ENCODE results near the gene RBM7. TPM values are rescaled to one million over a fixed set of nuclear protein-coding genes. Genes with fewer than 3 reads are reported as not detected.

Gene RBM7
- total and polyA plus RNA-seq, 2 of the 8 experiments (the other 6 are each of a cell fraction or from before 2014, with no cell fraction given) = 18.0 to 45.7 TPM

DNA sequence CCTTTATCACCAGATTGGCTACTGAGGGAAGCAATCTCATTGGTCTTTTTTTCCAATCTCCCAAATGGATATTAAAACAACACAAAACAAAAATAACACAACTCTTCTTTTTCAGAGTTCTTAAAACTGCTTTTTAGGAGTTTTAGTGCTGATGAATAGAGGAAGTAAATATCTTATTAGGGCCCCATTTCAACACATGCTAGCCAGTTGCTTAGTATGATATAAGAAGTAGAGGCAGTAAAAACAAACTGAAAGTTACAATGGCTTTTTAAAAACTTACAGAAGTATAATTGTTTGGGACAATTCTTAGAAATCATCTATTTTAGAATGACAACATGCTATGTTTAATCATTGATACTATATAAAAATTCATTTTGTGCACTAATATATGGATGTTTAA, 3.5 kb upstream of the RBM7 start:
- Histone ChIP-seq H3K27ac (ENCODE audit: low read depth, low read length) (no peak overlapping the region), H3K4me3 (ENCODE audit: extremely low read depth in 1 of 4, insufficient read depth in 2 of 4, low read depth in 3 of 4, low read length in 4 of 4) (no peak overlapping the region), H4K91ac (replicated peaks; ENCODE audit: insufficient read length, low read length) (no peak overlapping the region), H3K36me3 (ENCODE audit: control insufficient read depth in 2 of 4, insufficient read depth in 4 of 4, low read length in 3 of 4) (no peaks in the 10 kb centered on the region; a peak in 1 of 8 replicates), H3K9me3 (ENCODE audit: insufficient read depth in 2 of 2, low read depth in 1 of 2, low read length in 1 of 2) (no peaks in the 10 kb centered on the region), H3K27me3 (replicated peaks in 1 of 4; ENCODE audit: control insufficient read depth in 3 of 4, extremely low read depth in 1 of 4, insufficient read depth in 3 of 4, low read length in 3 of 4) (no peaks in the 10 kb centered on the region), H3K4me1 (replicated peaks in 1 of 4; ENCODE audit: control insufficient read depth in 3 of 4, insufficient read depth in 4 of 4, low read length in 3 of 4) (no peaks in the 10 kb centered on the region; a peak in 1 of 7 replicates), H3K23me2 (ENCODE audit: low read depth, low read length) (peaks cover 8% of the 10 kb centered on the region; the same call in 1 of the 2 replicates), H3K79me2 (ENCODE audit: control insufficient read depth in 1 of 2, insufficient read depth in 2 of 2, low read length in 2 of 2) (peaks cover 0 to 24% of the 10 kb centered on the region in 2 experiments; a peak in 2 of 4 replicates), H3K23ac (ENCODE audit: insufficient read length) (no peak overlapping the region), H2BK20ac (ENCODE audit: low read length) (no peak overlapping the region), H2AK5ac (ENCODE audit: low read depth, low read length) (no peak overlapping the region), H3K79me1 (ENCODE audit: low read depth, low read length) (no peaks in the 10 kb centered on the region), H2AFZ (ENCODE audit: low read length) (no peak overlapping the region), H2BK120ac (replicated peaks; ENCODE audit: low read depth, low read length) (no peak overlapping the region), H2BK12ac (ENCODE audit: low read depth, low read length) (no peak overlapping the region), H3K18ac (ENCODE audit: extremely low read depth, low read length) (no peak overlapping the region), H2BK5ac (ENCODE audit: low read depth, low read length) (no peak overlapping the region), H3K4me2 (ENCODE audit: insufficient read depth in 1 of 2, low read depth in 2 of 2, low read length in 2 of 2) (no peak overlapping the region), H3K56ac (replicated peaks; ENCODE audit: insufficient read length, low read depth, low read length) (no peak overlapping the region), H4K20me1 (replicated peaks in 1 of 2; ENCODE audit: control insufficient read depth in 1 of 2, insufficient read depth in 2 of 2, low read length in 2 of 2) (no peaks in the 10 kb centered on the region), H3K4ac (replicated peaks; ENCODE audit: insufficient read length, low read depth, low read length) (no peak overlapping the region), H3K9ac (replicated peaks in 1 of 4; ENCODE audit: extremely low read depth in 1 of 4, low read depth in 3 of 4, low read length in 3 of 4) (no peak overlapping the region), H4K8ac (ENCODE audit: extremely low read depth, insufficient read depth, low read length) (no peak overlapping the region), H4K5ac (ENCODE audit: insufficient read length, low read depth, low read length) (no peak overlapping the region), H2BK15ac (ENCODE audit: low read length) (no peak overlapping the region), H3K14ac (ENCODE audit: insufficient read length) (no peak overlapping the region)
- FAIRE-seq (no peak), DNase-seq (ENCODE audit: low read depth in 1 of 2, low spot score in 2 of 2) (no peak)
- ChIA-PET POLR2A (ENCODE audit: partially characterized antibody) (no interaction called here), CTCF (ENCODE audit: partially characterized antibody) (interaction anchor here (1.5 to 2.5 kb wide), 2 partner anchors 11 to 50 kb away, joined by 3 to 14 read pairs; no protein-coding TSS in a partner anchor)
- TF ChIP-seq RXRA (IDR thresholded peaks at IDR 0.05; ENCODE audit: insufficient read depth, low read depth, low read length) = no peak
- TF ChIP-seq, protein P1, sequence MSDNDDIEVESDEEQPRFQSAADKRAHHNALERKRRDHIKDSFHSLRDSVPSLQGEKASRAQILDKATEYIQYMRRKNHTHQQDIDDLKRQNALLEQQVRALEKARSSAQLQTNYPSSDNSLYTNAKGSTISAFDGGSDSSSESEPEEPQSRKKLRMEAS (IDR thresholded peaks at IDR 0.05) = no peak
- TF ChIP-seq, protein P2, sequence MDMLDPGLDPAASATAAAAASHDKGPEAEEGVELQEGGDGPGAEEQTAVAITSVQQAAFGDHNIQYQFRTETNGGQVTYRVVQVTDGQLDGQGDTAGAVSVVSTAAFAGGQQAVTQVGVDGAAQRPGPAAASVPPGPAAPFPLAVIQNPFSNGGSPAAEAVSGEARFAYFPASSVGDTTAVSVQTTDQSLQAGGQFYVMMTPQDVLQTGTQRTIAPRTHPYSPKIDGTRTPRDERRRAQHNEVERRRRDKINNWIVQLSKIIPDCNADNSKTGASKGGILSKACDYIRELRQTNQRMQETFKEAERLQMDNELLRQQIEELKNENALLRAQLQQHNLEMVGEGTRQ (IDR thresholded peaks at IDR 0.05; ENCODE audit: low read length) = no peak
- no peak for TF ChIP-seq ASH2L (IDR thresholded peaks at IDR 0.05; ENCODE audit: low read length)
- no peak for TF ChIP-seq EGR1 (IDR thresholded peaks at IDR 0.05; ENCODE audit: borderline replicate concordance, low read depth, low read length)
- no peak for TF ChIP-seq CHD2 (IDR thresholded peaks at IDR 0.05; ENCODE audit: low read length)
